Activated CD4-positive, alpha-beta T cell treated with anti-CD3 and anti-CD28 coated beads, Interleukin-2, amount 50 U/mL, for 48 hours (primary cell): ENCODE data around the gene EARS2.
"Not testable (repeated sequence)": the region's sequence is repeated elsewhere in the genome, so short reads cannot be mapped to it uniquely, and the experiment has no call there.

Experiments
- DNase-seq, 2 experiments: peaks; one replicate each; pipeline ENCODE4 v3.0.0-alpha.2; 2020

EARS2 gene

GRCh38 chr16:23523876-23524385 lies 33.2 kb downstream of the EARS2 start:
- DNase-seq, result no peak

- DNase-seq, result no peak
These were observed 33.8 kb downstream of the EARS2 start for GRCh38 chr16:23523321-23523720.

- DNase-seq, result no peak
These were observed 35.2 kb downstream of the EARS2 start for GRCh38 chr16:23521965-23522364.

- DNase-seq, result no peak
These were observed 36.0 kb downstream of the EARS2 start for GRCh38 chr16:23521037-23521743.

GRCh38 chr16:23520500-23520899 lies 36.6 kb downstream of the EARS2 start:
- DNase-seq, result no peak

- no peak for DNase-seq
These were observed 37.9 kb downstream of the EARS2 start for GRCh38 chr16:23519282-23519681.

GRCh38 chr16:23518435-23518891 lies 38.7 kb downstream of the EARS2 start:
- DNase-seq, result no peak

GRCh38 chr16:23516366-23517137 lies 40.6 kb downstream of the EARS2 start:
- DNase-seq, result no peak

GRCh38 chr16:23515881-23516280 lies 41.3 kb downstream of the EARS2 start:
- no peak for DNase-seq

- DNase-seq, result peak; percentile 22 to 31
These were observed 42.6 kb downstream of the EARS2 start for GRCh38 chr16:23514381-23515152.

- no peak for DNase-seq
These were observed 44.9 kb downstream of the EARS2 start for GRCh38 chr16:23512168-23512695.

- DNase-seq, result no peak
These were observed 45.4 kb downstream of the EARS2 start for GRCh38 chr16:23511731-23512130.

- not testable (repeated sequence) for DNase-seq
These were observed 46.3 kb downstream of the EARS2 start for GRCh38 chr16:23510915-23511270.

- peak; percentile 79 to 83 for DNase-seq
These were observed 46.8 kb downstream of the EARS2 start, which contains the start of gene GGA2 for GRCh38 chr16:23510164-23510914. GGA2 (minus strand) TSS chr16:23510494; CDS start chr16:23510411, 83 bp downstream.

- DNase-seq, result peak; percentile 27 to 38
These were observed 47.4 kb downstream of the EARS2 start for GRCh38 chr16:23509782-23510163.

- no peak for DNase-seq
These were observed 47.8 kb downstream of the EARS2 start for GRCh38 chr16:23509441-23509754.

GRCh38 chr16:23508589-23509440 lies 48.3 kb downstream of the EARS2 start:
- no peak for DNase-seq

GRCh38 chr16:23506606-23506994 lies 50.5 kb downstream of the EARS2 start:
- no peak for DNase-seq

GRCh38 chr16:23505671-23506605 lies 51.2 kb downstream of the EARS2 start:
- no peak for DNase-seq

GRCh38 chr16:23505180-23505665 lies 51.9 kb downstream of the EARS2 start:
- DNase-seq, result no peak
